Measurements from ENCODE around the gene LLCFC1.

LLCFC1 gene

GRCh38 chr7:142941541-142941940 is 2.3 kb downstream of the LLCFC1 start:
- TF ChIP-seq CTCF (IDR thresholded peaks at IDR 0.05; ENCODE audit: extremely low read depth, missing control alignments): no peak
- DNase-seq (ENCODE audit: low spot score): no peak

GRCh38 chr7:142942746-142943145 is 3.5 kb downstream of the LLCFC1 start:
- TF ChIP-seq CTCF (IDR thresholded peaks at IDR 0.05; ENCODE audit: extremely low read depth, missing control alignments): no peak
- DNase-seq (ENCODE audit: low spot score): no peak

- DNase-seq (ENCODE audit: low spot score): no peak
- no peak for TF ChIP-seq CTCF (IDR thresholded peaks at IDR 0.05; ENCODE audit: extremely low read depth, missing control alignments)
These were observed 4.5 kb downstream of the LLCFC1 start for GRCh38 chr7:142943706-142944268.

- no peak for DNase-seq (ENCODE audit: low spot score)
- no peak for TF ChIP-seq CTCF (IDR thresholded peaks at IDR 0.05; ENCODE audit: extremely low read depth, missing control alignments)
These were observed 5.7 kb downstream of the LLCFC1 start for GRCh38 chr7:142945001-142945400.

- DNase-seq (ENCODE audit: low spot score): no peak
- TF ChIP-seq CTCF (IDR thresholded peaks at IDR 0.05; ENCODE audit: extremely low read depth, missing control alignments): no peak
These were observed 9.3 kb downstream of the LLCFC1 start for GRCh38 chr7:142948603-142949002.

- no peak for TF ChIP-seq CTCF (IDR thresholded peaks at IDR 0.05; ENCODE audit: extremely low read depth, missing control alignments)
- DNase-seq (ENCODE audit: low spot score): no peak
These were observed 11.0 kb downstream of the LLCFC1 start for GRCh38 chr7:142950235-142950634.

GRCh38 chr7:142954680-142955268 is 15.5 kb downstream of the LLCFC1 start:
- no peak for TF ChIP-seq CTCF (IDR thresholded peaks at IDR 0.05; ENCODE audit: extremely low read depth, missing control alignments)
- no peak for DNase-seq (ENCODE audit: low spot score)
